SJCRH30 (cell line): Measurements from ENCODE around the gene CDK14. TPM values are rescaled to one million over a fixed set of nuclear protein-coding genes. Genes with fewer than 3 reads are reported as not detected.

Experiments
- DNase-seq, 2 experiments: peaks; one replicate each; pipeline ENCODE4 v3.0.0-alpha.2; 2015 to 2020
- H3K27ac ChIP-seq: fragments of 250-450 bp; sonication (Bioruptor Pico); 2 replicates; pipeline ENCODE4 v1.5.1; 2020; ENCODE audit warnings: mild to moderate bottlenecking, moderate library complexity
- H3K27me3 ChIP-seq: fragments of 250-450 bp; sonication (Bioruptor Pico); 2 replicates; pipeline ENCODE4 v1.5.1; 2020; ENCODE audit warnings: mild to moderate bottlenecking, moderate library complexity
- H3K36me3 ChIP-seq: fragments of 250-450 bp; sonication (Bioruptor Pico); 2 replicates; pipeline ENCODE4 v1.5.1; 2020; ENCODE audit warnings: mild to moderate bottlenecking, moderate library complexity
- H3K4me1 ChIP-seq: fragments of 250-450 bp; sonication (Bioruptor Pico); 2 replicates; pipeline ENCODE4 v1.5.1; 2020; ENCODE audit warnings: mild to moderate bottlenecking, moderate library complexity
- H3K4me3 ChIP-seq: fragments of 250-450 bp; sonication (Bioruptor Pico); 2 replicates; pipeline ENCODE4 v1.5.1; 2020; ENCODE audit warnings: mild to moderate bottlenecking, moderate library complexity
- H3K9me3 ChIP-seq: fragments of 250-450 bp; sonication (Bioruptor Pico); replicated peaks from 2 replicates; pipeline ENCODE4 v1.5.1; 2020; ENCODE audit warnings: mild to moderate bottlenecking, moderate library complexity
- total RNA-seq: library from RNA; depleted of rRNA; stranded (reverse); fragments of >200 nt; shearing (Covaris generic); gene quantifications from 2 replicates; pipeline ENCODE4 v1.2.3, GENCODE V29; 2014

CDK14 gene
- total RNA-seq, 1 experiment from 2014 or later: 78.2 TPM

GRCh38 chr7:91091631-91092030 is 495.5 kb downstream of the CDK14 start:
- H3K27me3 ChIP-seq: no peaks in the 10 kb centered on the region
- no peak overlapping the region for H3K4me3 ChIP-seq
- DNase-seq: no peak
- no peak overlapping the region for H3K27ac ChIP-seq
- no peaks in the 10 kb centered on the region for H3K9me3 ChIP-seq
- H3K4me1 ChIP-seq: peaks cover 3% of the 10 kb centered on the region; the same call in 1 of the 2 replicates
- peaks cover 6% of the 10 kb centered on the region; the same call in 1 of the 2 replicates for H3K36me3 ChIP-seq

DNA sequence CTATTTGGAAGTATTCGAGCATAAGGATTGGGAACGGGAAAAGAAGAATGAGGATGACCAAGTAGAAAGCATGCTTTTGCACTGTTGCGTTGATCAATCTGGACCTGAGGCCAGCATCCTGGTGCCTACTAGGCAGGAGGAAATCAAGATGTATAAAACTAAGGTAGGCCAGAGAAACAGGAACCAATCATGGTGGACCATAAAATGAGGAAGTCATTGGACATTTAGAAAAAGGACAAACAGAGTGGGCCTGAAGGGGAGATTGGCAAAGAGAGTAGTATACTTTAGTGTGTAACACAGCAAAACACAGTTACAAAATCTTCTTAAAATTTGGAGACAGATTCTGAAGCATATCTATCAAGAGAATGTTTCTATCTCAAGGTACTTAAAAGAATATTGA is 497.1 kb downstream of the CDK14 start:
- Histone ChIP-seq H3K4me3 (no peak overlapping the region), H3K36me3 (peaks cover 6% of the 10 kb centered on the region; the same call in 1 of the 2 replicates), H3K4me1 (peaks cover 9% of the 10 kb centered on the region), H3K9me3 (no peaks in the 10 kb centered on the region), H3K27me3 (no peaks in the 10 kb centered on the region), H3K27ac (no peak overlapping the region)
- no peak for DNase-seq

DNA sequence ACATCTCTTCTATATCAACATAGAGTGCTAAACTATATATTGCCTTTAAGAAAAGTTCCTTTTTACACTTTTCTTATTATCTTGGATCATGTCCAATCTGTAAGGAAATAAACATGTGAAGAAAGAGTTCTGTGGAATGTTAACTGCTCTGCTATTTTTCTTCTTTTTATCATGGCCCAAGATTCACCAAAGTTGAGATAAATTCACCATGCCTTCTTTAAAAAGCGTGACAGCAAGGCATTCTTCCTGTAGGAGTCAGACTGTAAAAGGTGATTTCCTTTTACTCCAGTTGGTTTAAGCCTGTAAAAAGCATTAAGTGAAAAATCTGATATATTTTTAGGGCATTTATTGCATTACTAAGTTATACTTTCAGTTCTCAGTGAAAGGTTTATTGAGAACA is 502.4 kb downstream of the CDK14 start:
- Histone ChIP-seq H3K4me1 (peaks cover 15% of the 10 kb centered on the region), H3K27me3 (no peaks in the 10 kb centered on the region), H3K4me3 (no peak overlapping the region), H3K36me3 (peaks cover 6% of the 10 kb centered on the region; the same call in 1 of the 2 replicates), H3K27ac (peak overlapping the region; percentile 20; the same call in 1 of the 2 replicates), H3K9me3 (no peaks in the 10 kb centered on the region)
- DNase-seq: peak in 1 of 2 experiments; percentile 26

- H3K4me1 ChIP-seq: peaks cover 7% of the 10 kb centered on the region; the same call in 1 of the 2 replicates
- DNase-seq: no peak
- H3K27me3 ChIP-seq: no peaks in the 10 kb centered on the region
- no peaks in the 10 kb centered on the region for H3K9me3 ChIP-seq
- H3K27ac ChIP-seq: no peak overlapping the region
- H3K4me3 ChIP-seq: no peak overlapping the region
- H3K36me3 ChIP-seq: peaks cover 7% of the 10 kb centered on the region; the same call in 1 of the 2 replicates
Observed at GRCh38 chr7:91103363-91103762, 507.2 kb downstream of the CDK14 start.

GRCh38 chr7:91107460-91107859 is 511.3 kb downstream of the CDK14 start:
- no peaks in the 10 kb centered on the region for H3K27me3 ChIP-seq
- H3K4me1 ChIP-seq: no peaks in the 10 kb centered on the region
- H3K36me3 ChIP-seq: peaks cover 5% of the 10 kb centered on the region; the same call in 1 of the 2 replicates
- no peaks in the 10 kb centered on the region for H3K9me3 ChIP-seq
- no peak overlapping the region for H3K27ac ChIP-seq
- H3K4me3 ChIP-seq: no peak overlapping the region
- no peak for DNase-seq

DNA sequence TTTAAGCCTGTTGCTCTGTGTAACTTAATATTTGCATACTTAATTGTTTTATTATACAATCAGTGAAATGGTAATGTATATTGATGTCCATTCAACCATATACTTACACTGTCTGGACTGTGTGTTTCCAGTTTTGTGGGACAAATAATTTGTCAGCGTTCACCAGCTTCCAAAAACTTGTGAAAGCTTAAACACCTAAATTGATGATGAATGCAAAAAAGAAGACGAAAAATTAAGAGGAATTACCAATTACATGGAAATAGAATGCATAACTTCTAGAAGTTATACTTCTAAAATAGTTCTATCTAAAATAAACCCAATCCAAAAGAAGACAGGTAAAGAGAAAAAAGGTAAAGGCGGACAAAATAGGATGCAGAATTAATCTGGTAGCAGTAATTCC is 513.1 kb downstream of the CDK14 start:
- H3K4me1 ChIP-seq: no peaks in the 10 kb centered on the region
- peaks cover 22% of the 10 kb centered on the region for H3K36me3 ChIP-seq
- H3K27me3 ChIP-seq: no peaks in the 10 kb centered on the region
- H3K9me3 ChIP-seq: no peaks in the 10 kb centered on the region
- H3K4me3 ChIP-seq: no peak overlapping the region
- DNase-seq: no peak
- no peak overlapping the region for H3K27ac ChIP-seq

DNA sequence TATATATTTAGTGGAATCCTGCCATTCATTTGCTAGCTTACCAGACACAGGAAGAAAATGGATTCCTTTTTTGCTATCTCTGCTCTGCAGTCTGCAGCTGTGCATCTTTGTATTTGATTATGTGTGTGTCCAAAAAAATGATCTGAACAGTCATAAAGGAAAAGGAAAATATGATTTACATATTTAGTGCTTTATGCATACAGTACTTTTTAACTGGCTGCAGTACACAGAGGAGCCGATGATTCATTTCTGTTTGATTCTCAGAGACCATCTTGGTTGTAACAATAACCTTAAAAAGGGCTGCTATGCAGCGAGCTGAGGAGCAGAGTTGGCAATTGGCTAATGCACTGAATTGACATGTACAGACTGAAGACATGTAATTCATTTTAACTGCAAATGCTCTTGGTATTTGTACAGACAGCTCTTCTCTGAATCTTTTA is 516.8 kb downstream of the CDK14 start:
- H3K36me3 ChIP-seq: peaks cover 47% of the 10 kb centered on the region
- H3K9me3 ChIP-seq: no peaks in the 10 kb centered on the region
- no peak overlapping the region for H3K4me3 ChIP-seq
- no peaks in the 10 kb centered on the region for H3K27me3 ChIP-seq
- H3K4me1 ChIP-seq: no peaks in the 10 kb centered on the region
- no peak for DNase-seq
- H3K27ac ChIP-seq: no peak overlapping the region

DNA sequence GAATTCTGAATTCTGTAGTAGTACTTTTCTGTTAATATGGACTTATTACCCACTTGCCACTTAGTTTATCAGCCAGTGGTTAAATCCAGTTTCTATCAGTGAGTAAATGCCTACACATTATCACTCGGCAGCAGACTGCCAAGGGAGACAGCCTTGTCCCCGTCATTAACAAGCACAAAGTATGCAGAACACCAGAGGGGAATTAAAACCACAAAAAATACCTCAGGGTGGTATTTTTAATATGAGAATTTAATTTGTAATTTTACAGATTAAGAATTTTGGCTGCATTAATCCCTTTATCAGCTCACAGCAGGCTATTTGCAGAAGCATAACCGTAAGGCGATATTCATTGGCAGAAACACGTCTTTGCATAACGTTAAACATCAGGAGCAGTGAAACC is 518.1 kb downstream of the CDK14 start:
- no peak overlapping the region for H3K27ac ChIP-seq
- no peaks in the 10 kb centered on the region for H3K27me3 ChIP-seq
- peaks cover 58% of the 10 kb centered on the region for H3K36me3 ChIP-seq
- H3K4me1 ChIP-seq: no peaks in the 10 kb centered on the region
- no peak for DNase-seq
- no peaks in the 10 kb centered on the region for H3K9me3 ChIP-seq
- H3K4me3 ChIP-seq: no peak overlapping the region

DNA sequence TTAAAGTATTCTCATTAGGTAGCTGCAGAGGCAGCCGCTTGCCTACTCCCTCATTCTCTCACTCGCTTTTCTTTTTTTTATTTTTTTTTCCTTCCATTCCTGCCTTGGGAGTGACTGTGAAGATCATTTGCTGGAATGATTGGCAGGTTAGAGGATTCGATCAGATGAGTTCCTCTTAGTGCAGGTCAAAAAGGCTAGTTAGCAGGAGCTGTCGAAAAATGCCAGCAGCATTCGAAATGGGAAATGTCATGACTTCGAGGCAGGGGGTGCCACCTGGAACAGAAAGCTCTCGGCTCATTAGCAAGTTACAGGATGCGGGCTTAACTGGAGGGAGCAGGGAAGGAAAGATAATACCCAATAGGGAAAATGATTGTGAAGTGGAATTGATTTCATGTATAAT is 530.6 kb downstream of the CDK14 start:
- H3K36me3 ChIP-seq: peaks cover 11% of the 10 kb centered on the region
- no peaks in the 10 kb centered on the region for H3K9me3 ChIP-seq
- no peak overlapping the region for H3K27ac ChIP-seq
- no peaks in the 10 kb centered on the region for H3K27me3 ChIP-seq
- peak in 1 of 2 experiments; percentile 9 for DNase-seq
- H3K4me3 ChIP-seq: no peak overlapping the region
- 0 out of 2 replicates have a peak, but pooled peaks cover 3% of the 10 kb centered on the region for H3K4me1 ChIP-seq

GRCh38 chr7:91127325-91127724 is 531.2 kb downstream of the CDK14 start:
- H3K4me1 ChIP-seq: 0 out of 2 replicates have a peak, but pooled peaks cover 3% of the 10 kb centered on the region
- H3K9me3 ChIP-seq: no peaks in the 10 kb centered on the region
- DNase-seq: no peak
- H3K36me3 ChIP-seq: peaks cover 14% of the 10 kb centered on the region
- H3K27ac ChIP-seq: no peak overlapping the region
- H3K4me3 ChIP-seq: no peak overlapping the region
- no peaks in the 10 kb centered on the region for H3K27me3 ChIP-seq

DNA sequence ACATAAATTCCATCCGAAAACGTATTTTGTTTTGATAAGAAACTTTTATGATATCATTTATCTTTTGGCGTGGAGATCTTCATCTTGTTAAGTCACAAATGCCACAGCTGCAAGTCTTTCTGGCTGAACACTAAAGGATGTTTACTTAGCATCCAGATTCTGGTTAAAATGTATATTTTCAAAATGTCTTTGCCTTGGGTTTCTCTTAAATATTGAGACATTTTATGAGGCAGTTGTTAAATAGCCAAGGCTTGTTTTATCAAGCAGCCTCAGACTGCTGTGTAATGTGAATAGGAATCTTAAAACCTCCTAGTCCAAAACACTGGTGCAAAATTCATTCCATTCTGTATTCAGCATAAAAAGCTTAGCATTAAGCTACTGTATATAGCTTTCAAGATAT is 531.8 kb downstream of the CDK14 start:
- no peak overlapping the region for H3K27ac ChIP-seq
- peaks cover 14% of the 10 kb centered on the region for H3K36me3 ChIP-seq
- H3K4me1 ChIP-seq: 0 out of 2 replicates have a peak, but pooled peaks cover 3% of the 10 kb centered on the region
- H3K27me3 ChIP-seq: no peaks in the 10 kb centered on the region
- no peak for DNase-seq
- H3K9me3 ChIP-seq: no peaks in the 10 kb centered on the region
- no peak overlapping the region for H3K4me3 ChIP-seq

- no peak for DNase-seq
- no peaks in the 10 kb centered on the region for H3K9me3 ChIP-seq
- no peak overlapping the region for H3K27ac ChIP-seq
- H3K4me1 ChIP-seq: 0 out of 2 replicates have a peak, but pooled peaks cover 3% of the 10 kb centered on the region
- H3K27me3 ChIP-seq: no peaks in the 10 kb centered on the region
- no peak overlapping the region for H3K4me3 ChIP-seq
- peaks cover 13% of the 10 kb centered on the region for H3K36me3 ChIP-seq
Observed at GRCh38 chr7:91128683-91129348, 532.7 kb downstream of the CDK14 start.

- H3K4me3 ChIP-seq: no peak overlapping the region
- H3K9me3 ChIP-seq: no peaks in the 10 kb centered on the region
- peaks cover 8% of the 10 kb centered on the region; the same call in 1 of the 2 replicates for H3K36me3 ChIP-seq
- H3K27ac ChIP-seq: no peak overlapping the region
- no peak for DNase-seq
- no peaks in the 10 kb centered on the region for H3K4me1 ChIP-seq
- no peaks in the 10 kb centered on the region for H3K27me3 ChIP-seq
Observed at GRCh38 chr7:91135300-91135699, 539.2 kb downstream of the CDK14 start.

DNA sequence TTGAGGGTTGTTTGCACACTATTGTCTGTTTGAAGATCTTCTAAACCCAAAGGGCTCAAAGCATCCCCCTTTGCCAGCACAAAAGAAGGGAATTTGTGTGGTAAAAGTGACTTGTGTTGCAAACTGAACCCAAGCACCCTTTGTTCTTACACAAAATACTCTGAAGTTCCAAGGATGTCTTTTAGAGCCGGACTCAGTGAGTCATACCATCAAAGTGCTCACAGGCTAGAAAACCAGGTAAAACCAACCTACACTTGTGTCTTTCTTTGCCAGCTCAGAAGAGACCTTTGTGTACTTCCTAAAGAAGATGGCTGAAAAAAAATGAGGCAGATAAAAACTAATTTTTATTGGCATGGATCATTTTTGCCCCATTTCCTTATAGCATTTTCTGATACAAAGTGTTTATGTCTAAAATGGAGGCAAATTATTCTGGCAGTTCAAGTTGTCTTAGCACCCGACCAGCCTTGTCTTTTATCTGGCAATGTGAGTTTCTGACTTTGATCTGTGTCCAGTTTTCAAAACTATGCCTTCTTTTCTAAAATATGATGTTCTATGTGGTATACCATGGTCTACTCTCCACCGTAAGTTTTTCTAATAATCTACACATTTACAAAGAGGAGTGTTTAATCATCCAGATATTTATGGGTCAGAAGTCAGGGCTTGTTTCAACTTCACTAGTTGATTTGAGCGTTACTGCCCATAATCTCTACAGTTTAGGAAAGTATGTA is 539.7 kb downstream of the CDK14 start:
- H3K27ac ChIP-seq: no peak overlapping the region
- no peaks in the 10 kb centered on the region for H3K27me3 ChIP-seq
- H3K4me3 ChIP-seq: no peak overlapping the region
- H3K4me1 ChIP-seq: no peaks in the 10 kb centered on the region
- DNase-seq: no peak
- no peaks in the 10 kb centered on the region for H3K9me3 ChIP-seq
- peaks cover 6% of the 10 kb centered on the region; the same call in 1 of the 2 replicates for H3K36me3 ChIP-seq

- Histone ChIP-seq H3K27me3 (no peaks in the 10 kb centered on the region), H3K4me1 (no peaks in the 10 kb centered on the region), H3K4me3 (no peak overlapping the region), H3K9me3 (no peaks in the 10 kb centered on the region), H3K27ac (no peak overlapping the region), H3K36me3 (peaks cover 3% of the 10 kb centered on the region; the same call in 1 of the 2 replicates)
- DNase-seq: no peak
Observed at GRCh38 chr7:91137153-91137787, 541.1 kb downstream of the CDK14 start.
